Stimulated activated CD8-positive, alpha-beta memory T cell treated with anti-CD3 and anti-CD28 coated beads, Interleukin-2, amount 100 ng/mL, for 1 hour (primary cell): ENCODE measurements around the gene ZNF362.

ENCODE experiments used
- DNase-seq, 2 donors: peaks; one replicate each; pipeline ENCODE4 v3.0.0-alpha.2; 2020; ENCODE audit warnings: low read depth in 2 of 2

The ZNF362 gene

DNA sequence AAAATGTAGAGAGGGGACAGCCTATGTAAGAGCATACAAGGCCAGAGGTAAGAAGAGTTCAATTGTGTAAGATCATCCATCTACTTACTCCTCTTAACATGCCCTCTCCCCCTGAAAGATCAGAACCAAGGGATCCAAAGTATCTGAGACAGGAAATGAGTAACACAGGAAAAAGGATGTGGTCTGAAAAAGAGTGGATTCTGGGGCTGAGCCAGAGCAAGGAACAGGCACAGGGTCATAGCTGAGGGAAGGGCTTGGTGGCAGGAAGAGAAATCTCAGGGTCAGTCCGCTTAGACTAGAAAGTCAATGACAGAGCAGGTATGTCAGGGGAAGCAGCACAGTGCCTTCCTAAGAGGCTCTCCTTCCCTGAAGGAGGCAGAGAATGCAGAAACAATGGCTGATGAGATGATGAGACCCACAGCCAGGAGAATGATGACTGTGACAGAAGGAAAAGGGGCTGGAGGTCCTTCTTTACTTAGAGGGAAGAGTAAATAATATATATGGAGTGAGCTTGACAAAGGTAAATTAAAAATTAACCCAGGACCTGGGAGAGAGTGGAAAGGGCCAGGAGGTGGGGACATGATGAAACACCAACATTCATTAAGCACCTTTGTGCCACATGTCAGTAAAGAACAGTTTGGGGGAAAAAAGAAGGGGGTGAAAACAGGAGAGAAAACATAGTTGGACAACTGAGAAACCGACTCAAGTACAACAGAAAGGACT is 90.8 kb downstream of the ZNF362 start:
- no peak for DNase-seq

DNA sequence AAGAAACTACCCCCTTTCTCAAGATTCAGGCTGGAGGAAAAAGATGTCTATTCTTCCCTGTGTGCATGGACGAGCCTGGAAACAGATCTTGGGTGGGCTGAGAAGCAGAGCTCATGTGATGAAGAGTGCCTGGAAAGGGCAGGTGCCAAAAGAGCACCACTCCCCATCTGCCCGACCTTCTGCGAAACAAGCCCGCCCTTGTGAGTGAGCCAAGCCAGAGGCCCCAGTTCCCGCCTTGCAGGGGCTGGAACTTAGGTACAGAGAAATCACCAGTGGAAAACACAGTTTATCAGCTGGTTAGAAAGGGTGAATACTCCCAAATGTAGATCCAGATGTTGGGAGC is 91.3 kb downstream of the ZNF362 start:
- no peak for DNase-seq

DNA sequence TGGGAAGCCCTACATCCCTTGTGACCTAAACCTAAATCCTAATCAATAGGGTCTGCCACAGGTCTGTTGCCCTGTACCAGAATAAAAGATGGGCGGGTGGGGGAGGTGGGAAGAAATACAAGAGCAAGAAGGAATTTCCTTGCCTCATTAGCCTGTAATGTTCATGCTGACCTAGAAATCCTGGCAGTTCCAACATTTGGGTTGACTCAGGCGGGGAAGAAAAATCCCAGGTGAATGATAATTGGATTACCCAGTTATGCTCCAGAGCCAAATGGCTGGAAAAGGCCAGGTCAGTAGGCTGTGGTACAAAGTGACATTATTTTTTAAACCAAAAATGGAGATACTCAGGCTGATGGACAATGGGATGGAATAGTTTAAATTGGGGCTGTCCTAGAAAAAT is 91.9 kb downstream of the ZNF362 start:
- DNase-seq = no peak

DNA sequence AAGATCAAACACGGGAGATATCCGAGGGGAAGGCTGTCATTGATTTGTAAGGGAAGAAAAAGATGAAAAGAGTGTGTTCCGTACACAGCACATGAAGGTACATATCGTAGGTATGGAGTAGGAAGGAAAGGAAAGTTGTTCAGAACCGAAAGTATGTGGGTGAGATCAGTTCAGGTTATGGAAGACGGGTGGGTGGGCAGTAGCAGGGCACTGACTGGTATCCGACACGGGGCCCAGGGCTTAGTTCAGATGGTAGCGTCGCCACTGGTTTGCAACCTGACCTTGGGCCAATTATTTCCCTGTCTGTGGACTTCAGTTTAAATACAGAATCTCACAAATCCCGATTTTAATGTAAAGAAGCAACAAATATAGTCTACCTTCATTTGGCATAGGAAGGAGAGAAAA is 92.4 kb downstream of the ZNF362 start:
- DNase-seq = no peak

DNA sequence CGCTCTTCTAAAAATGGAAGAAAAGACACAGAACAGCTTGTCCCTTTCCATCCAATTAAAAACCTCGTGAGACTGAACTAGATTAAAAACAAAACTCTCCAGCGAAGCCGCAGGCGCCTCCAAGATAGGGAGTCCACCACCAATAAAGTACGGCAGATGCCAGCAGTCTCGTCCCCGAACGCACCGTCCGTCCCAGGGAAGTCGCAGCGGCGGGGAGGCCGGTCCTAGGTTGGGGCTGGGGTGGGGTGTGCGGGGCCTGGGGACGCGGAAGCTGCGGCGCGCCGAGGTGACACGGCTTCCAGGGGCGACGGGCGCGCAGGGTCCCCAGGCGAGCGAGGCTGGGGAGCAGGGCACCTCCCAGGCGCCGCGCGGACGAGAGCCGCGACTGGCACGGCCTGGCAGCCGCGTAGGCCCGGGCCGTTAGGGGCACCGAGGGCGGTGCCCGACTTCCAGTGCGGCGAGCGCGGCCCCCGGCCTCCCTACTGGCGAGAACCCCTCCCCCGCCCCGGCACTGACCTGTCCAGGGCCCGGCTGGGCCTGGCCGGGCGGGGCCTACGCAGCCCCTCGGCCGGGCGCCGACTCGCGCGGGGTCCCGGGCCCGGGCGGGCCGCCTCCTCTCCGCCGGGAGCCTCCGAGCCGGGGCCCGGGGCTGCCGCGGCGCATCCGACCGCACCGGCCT is 92.9 kb downstream of the ZNF362 start:
- DNase-seq = peak; percentile 13 to 15

DNA sequence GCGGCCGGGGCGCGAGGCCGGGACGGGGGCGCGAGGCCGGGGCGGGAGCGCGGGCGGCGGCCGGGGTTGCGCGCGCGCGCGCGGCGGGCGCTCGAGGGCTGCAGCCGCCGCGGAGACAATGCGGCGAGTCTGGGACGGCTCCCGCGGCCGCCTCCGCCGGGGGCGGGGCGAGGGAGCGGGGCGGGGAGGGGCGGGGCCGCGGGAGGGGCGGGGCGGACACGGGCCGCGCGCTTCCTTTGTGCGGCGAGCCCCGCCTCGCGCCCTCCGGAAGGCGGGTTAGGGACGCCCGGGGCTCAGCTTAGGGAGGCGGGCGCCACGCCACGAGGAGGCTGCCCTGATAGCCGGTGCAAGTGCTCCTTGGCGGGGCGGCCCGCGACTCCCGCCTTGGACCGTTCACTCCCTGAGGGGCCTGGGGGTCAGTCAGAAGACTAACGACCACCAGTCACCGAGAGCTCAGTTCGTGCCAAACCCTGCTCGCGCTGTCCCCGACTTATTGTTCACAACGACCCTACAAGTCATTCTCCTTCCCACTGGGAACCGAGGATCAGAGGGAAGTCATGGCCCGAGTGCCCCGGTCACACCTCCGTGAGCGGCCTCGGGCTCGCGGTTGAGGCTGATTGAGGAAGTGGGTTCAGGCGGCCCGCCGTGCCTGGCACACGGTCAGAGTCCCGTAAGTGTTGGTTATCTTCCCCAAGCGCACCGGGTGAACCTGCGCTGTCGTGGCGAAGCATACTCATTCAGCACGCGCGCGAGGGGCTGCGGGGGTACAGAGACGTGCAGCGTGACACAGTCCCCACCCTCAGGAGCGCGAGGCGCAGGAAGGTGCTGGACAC is 93.7 kb downstream of the ZNF362 start:
- peak; percentile 64 to 66 for DNase-seq
